Measurements from ENCODE around the gene NUP62.
A peak's percentile ranks its signal among the peaks of the same experiment; 100 is the strongest.

Gene NUP62

GRCh38 chr19:49858088-49858985 lies 71.0 kb downstream of the NUP62 start:
- Histone ChIP-seq H3K27ac (ENCODE audit: low read length) (no peak overlapping the region), H3K4me2 (ENCODE audit: insufficient read depth, low read length) (no peak overlapping the region), H3K9ac (ENCODE audit: low read depth, low read length) (no peak overlapping the region), H4K20me1 (ENCODE audit: insufficient read depth, low read length) (peaks cover 85% of the 10 kb centered on the region), H3K36me3 (ENCODE audit: insufficient read depth, low read length) (peaks cover 88% of the 10 kb centered on the region), H3K27me3 (ENCODE audit: insufficient read depth, low read length, poor library complexity) (no peaks in the 10 kb centered on the region), H3K9me3 (ENCODE audit: insufficient read depth, low read length, severe bottlenecking) (no peaks in the 10 kb centered on the region), H3K4me3 (ENCODE audit: low read depth in 1 of 2, low read length in 2 of 2) (no peak overlapping the region), H2AFZ (ENCODE audit: low read depth, low read length) (no peak overlapping the region), H3K4me1 (ENCODE audit: insufficient read depth, low read length) (peaks cover 12% of the 10 kb centered on the region), H3K79me2 (ENCODE audit: insufficient read depth, low read length) (peaks cover 43% of the 10 kb centered on the region)
- ATAC-seq (ENCODE audit: insufficient read depth, low read depth): peak; percentile 8; the same call in 1 of the 3 replicates
- no peak for TF ChIP-seq EZH2 (IDR thresholded peaks at IDR 0.05; ENCODE audit: borderline replicate concordance, low read depth, low read length, severe bottlenecking)
- TF ChIP-seq, protein P1, sequence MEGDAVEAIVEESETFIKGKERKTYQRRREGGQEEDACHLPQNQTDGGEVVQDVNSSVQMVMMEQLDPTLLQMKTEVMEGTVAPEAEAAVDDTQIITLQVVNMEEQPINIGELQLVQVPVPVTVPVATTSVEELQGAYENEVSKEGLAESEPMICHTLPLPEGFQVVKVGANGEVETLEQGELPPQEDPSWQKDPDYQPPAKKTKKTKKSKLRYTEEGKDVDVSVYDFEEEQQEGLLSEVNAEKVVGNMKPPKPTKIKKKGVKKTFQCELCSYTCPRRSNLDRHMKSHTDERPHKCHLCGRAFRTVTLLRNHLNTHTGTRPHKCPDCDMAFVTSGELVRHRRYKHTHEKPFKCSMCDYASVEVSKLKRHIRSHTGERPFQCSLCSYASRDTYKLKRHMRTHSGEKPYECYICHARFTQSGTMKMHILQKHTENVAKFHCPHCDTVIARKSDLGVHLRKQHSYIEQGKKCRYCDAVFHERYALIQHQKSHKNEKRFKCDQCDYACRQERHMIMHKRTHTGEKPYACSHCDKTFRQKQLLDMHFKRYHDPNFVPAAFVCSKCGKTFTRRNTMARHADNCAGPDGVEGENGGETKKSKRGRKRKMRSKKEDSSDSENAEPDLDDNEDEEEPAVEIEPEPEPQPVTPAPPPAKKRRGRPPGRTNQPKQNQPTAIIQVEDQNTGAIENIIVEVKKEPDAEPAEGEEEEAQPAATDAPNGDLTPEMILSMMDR (IDR thresholded peaks at IDR 0.05; ENCODE audit: borderline replicate concordance, extremely low read depth, low read length, poor library complexity, severe bottlenecking): no peak
- DNase-seq: no peak

- Histone ChIP-seq H3K36me3 (ENCODE audit: insufficient read depth, low read length) (peaks cover 84% of the 10 kb centered on the region), H3K9ac (ENCODE audit: low read depth, low read length) (no peak overlapping the region)
Observed at GRCh38 chr19:49857838-49858087, 71.5 kb downstream of the NUP62 start.

GRCh38 chr19:49857061-49857837 lies 72.1 kb downstream of the NUP62 start:
- Histone ChIP-seq H3K9ac (ENCODE audit: low read depth, low read length) (no peak overlapping the region), H3K9me3 (ENCODE audit: insufficient read depth, low read length, severe bottlenecking) (no peaks in the 10 kb centered on the region), H3K27ac (ENCODE audit: low read length) (no peak overlapping the region), H3K27me3 (ENCODE audit: insufficient read depth, low read length, poor library complexity) (no peaks in the 10 kb centered on the region), H4K20me1 (ENCODE audit: insufficient read depth, low read length) (peaks cover 87% of the 10 kb centered on the region), H3K4me2 (ENCODE audit: insufficient read depth, low read length) (no peak overlapping the region), H3K36me3 (ENCODE audit: insufficient read depth, low read length) (peaks cover 90% of the 10 kb centered on the region), H2AFZ (ENCODE audit: low read depth, low read length) (no peak overlapping the region), H3K4me3 (ENCODE audit: low read depth in 1 of 2, low read length in 2 of 2) (no peak overlapping the region), H3K79me2 (ENCODE audit: insufficient read depth, low read length) (peaks cover 51% of the 10 kb centered on the region), H3K4me1 (ENCODE audit: insufficient read depth, low read length) (peaks cover 21% of the 10 kb centered on the region)
- ATAC-seq (ENCODE audit: insufficient read depth, low read depth): no peak; the same call in 2 of the 3 replicates
- DNase-seq: no peak
- TF ChIP-seq EZH2 (IDR thresholded peaks at IDR 0.05; ENCODE audit: borderline replicate concordance, low read depth, low read length, severe bottlenecking): no peak
- TF ChIP-seq, protein P1 (IDR thresholded peaks at IDR 0.05; ENCODE audit: borderline replicate concordance, extremely low read depth, low read length, poor library complexity, severe bottlenecking): no peak

More at GRCh38 chr19:49857838-49858087, 71.5 kb downstream of the NUP62 start:
- Histone ChIP-seq H3K79me2 (ENCODE audit: insufficient read depth, low read length) (peaks cover 46% of the 10 kb centered on the region), H3K4me3 (ENCODE audit: low read depth in 1 of 2, low read length in 2 of 2) (no peak overlapping the region), H3K27me3 (ENCODE audit: insufficient read depth, low read length, poor library complexity) (no peaks in the 10 kb centered on the region), H3K4me1 (ENCODE audit: insufficient read depth, low read length) (peaks cover 15% of the 10 kb centered on the region), H3K4me2 (ENCODE audit: insufficient read depth, low read length) (no peak overlapping the region), H3K9me3 (ENCODE audit: insufficient read depth, low read length, severe bottlenecking) (no peaks in the 10 kb centered on the region), H2AFZ (ENCODE audit: low read depth, low read length) (no peak overlapping the region), H4K20me1 (ENCODE audit: insufficient read depth, low read length) (peaks cover 82% of the 10 kb centered on the region), H3K27ac (ENCODE audit: low read length) (no peak overlapping the region)
- ATAC-seq (ENCODE audit: insufficient read depth, low read depth) (no peak), DNase-seq (no peak)
- no peak for TF ChIP-seq EZH2 (IDR thresholded peaks at IDR 0.05; ENCODE audit: borderline replicate concordance, low read depth, low read length, severe bottlenecking)
- TF ChIP-seq, protein P1 (IDR thresholded peaks at IDR 0.05; ENCODE audit: borderline replicate concordance, extremely low read depth, low read length, poor library complexity, severe bottlenecking): no peak
